Dendritic cell treated with granulocyte-macrophage colony-stimulating factor and Interleukin-4, amounts not matched to agents 40 ng/mL and 50 ng/mL, for 4 days (primary cell): ENCODE data around the gene MEGF9.

Source experiments
- H3K27ac Mint-ChIP-seq: one replicate; pipeline ENCODE4 v1.8.0; 2022; ENCODE audit warnings: mild to moderate bottlenecking, mixed read lengths
- H3K27me3 Mint-ChIP-seq: one replicate; pipeline ENCODE4 v1.8.0; 2022; ENCODE audit warnings: mild to moderate bottlenecking, mixed read lengths
- H3K36me3 Mint-ChIP-seq: one replicate; pipeline ENCODE4 v1.8.0; 2022; ENCODE audit warnings: low read depth, mixed read lengths
- H3K4me1 Mint-ChIP-seq: one replicate; pipeline ENCODE4 v1.8.0; 2022; ENCODE audit warnings: low read depth, mixed read lengths
- H3K4me3 Mint-ChIP-seq: one replicate; pipeline ENCODE4 v1.8.0; 2022; ENCODE audit warnings: mild to moderate bottlenecking, moderate library complexity, mixed read lengths
- H3K9me3 Mint-ChIP-seq: one replicate; pipeline ENCODE4 v1.8.0; 2022; ENCODE audit warnings: mixed read lengths
- intact Hi-C: fragments of 100-400 bp; cut with micrococcal nuclease; formaldehyde crosslinking; loops from one replicate; pipeline ENCODE4 v1.15.0; 2022

MEGF9 gene

DNA sequence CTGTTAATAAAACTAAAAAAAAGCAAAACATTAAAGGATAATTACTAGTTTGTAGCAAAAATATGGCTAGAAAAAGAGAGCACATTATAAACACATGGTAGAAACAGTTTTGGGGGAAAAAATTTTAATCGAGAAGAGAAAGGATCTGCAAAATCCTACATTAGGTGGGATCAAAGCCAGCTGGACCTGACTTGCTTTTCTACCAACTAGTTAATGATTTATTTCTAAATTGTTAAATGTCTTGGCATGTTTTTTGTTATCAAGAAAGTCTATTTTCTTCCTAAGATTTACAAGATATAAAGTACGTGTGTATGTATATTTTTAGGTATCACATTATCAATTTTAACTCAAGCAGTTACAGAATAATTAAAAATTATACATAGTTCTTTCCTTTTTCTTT is 87.2 kb downstream of the MEGF9 start:
- Mint-ChIP-seq H3K9me3 (no peaks in the 10 kb centered on the region), H3K4me1 (peaks cover 51% of the 10 kb centered on the region), H3K4me3 (no peak overlapping the region), H3K36me3 (peaks cover under 1% of the 10 kb centered on the region), H3K27me3 (no peaks in the 10 kb centered on the region), H3K27ac (no peak overlapping the region)
- intact Hi-C loops: no loop called here

- intact Hi-C loops: no loop called here
- Mint-ChIP-seq H3K27me3 (no peaks in the 10 kb centered on the region), H3K36me3 (peaks cover 7% of the 10 kb centered on the region), H3K4me3 (no peak overlapping the region), H3K27ac (no peak overlapping the region), H3K4me1 (peaks cover 45% of the 10 kb centered on the region), H3K9me3 (no peaks in the 10 kb centered on the region)
These were observed 87.8 kb downstream of the MEGF9 start for GRCh38 chr9:120626512-120626911.

DNA sequence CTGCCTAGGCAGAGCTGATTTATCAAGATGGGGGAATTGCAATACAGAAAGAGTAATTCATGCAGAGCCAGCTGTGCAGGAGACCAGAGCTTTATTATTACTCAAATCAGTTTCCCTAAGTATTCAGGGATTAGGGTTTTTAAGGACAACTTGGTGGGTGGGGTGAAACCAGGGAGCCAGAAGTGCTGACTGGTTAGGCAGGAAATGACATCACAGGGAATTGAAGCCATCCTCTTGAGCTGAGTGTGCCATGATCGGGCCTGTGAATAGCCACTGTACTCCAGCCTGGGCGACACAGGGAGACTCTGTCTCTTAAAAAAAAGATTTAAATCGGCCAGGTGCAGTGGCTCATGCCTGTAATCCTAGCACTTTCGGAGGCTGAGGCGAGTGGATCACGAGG is 89.0 kb downstream of the MEGF9 start:
- Mint-ChIP-seq H3K27me3 (no peaks in the 10 kb centered on the region), H3K36me3 (peaks cover 19% of the 10 kb centered on the region), H3K4me3 (peak overlapping the region; percentile 13), H3K9me3 (no peaks in the 10 kb centered on the region), H3K27ac (peak overlapping the region; percentile 75), H3K4me1 (peaks cover 42% of the 10 kb centered on the region)
- intact Hi-C loops: no loop called here

GRCh38 chr9:120622790-120623189 is 91.5 kb downstream of the MEGF9 start:
- Mint-ChIP-seq H3K9me3 (no peaks in the 10 kb centered on the region), H3K4me1 (peaks cover 35% of the 10 kb centered on the region), H3K27me3 (no peaks in the 10 kb centered on the region), H3K4me3 (no peak overlapping the region), H3K36me3 (peaks cover 36% of the 10 kb centered on the region), H3K27ac (no peak overlapping the region)
- intact Hi-C loops: no loop called here

DNA sequence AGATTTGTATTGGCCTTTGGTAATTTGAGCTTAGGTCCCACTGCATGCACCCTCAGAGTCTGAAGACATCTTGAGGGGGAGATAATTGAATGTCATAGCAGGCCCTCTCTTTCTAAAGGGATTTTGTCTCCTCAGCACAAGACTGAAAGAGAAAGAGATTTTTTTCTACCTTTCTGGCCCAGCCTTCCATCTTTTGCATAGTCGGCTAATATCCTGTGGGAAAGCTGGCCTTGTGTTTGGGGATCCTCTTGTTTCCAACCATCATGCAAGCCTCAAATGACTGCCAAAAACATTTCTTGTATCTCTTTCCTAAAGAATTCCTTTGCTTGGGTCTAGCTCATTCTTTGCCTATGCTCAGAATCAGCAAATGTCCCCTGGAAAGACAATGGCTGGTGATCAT is 92.3 kb downstream of the MEGF9 start:
- Mint-ChIP-seq H3K4me1 (peaks cover 35% of the 10 kb centered on the region), H3K4me3 (no peak overlapping the region), H3K9me3 (no peaks in the 10 kb centered on the region), H3K27me3 (no peaks in the 10 kb centered on the region), H3K27ac (no peak overlapping the region), H3K36me3 (peaks cover 42% of the 10 kb centered on the region)
- intact Hi-C loops: no loop called here

GRCh38 chr9:120619751-120620655 is 94.3 kb downstream of the MEGF9 start:
- intact Hi-C loops: loop anchor here (2.0 kb wide), 1 partner anchor 93 kb away; no protein-coding TSS in a partner anchor
- Mint-ChIP-seq H3K27ac (peak overlapping the region; percentile 39), H3K4me1 (peaks cover 28% of the 10 kb centered on the region), H3K36me3 (peaks cover 48% of the 10 kb centered on the region), H3K9me3 (no peaks in the 10 kb centered on the region), H3K4me3 (no peak overlapping the region), H3K27me3 (no peaks in the 10 kb centered on the region)

- intact Hi-C loops: no loop called here
- Mint-ChIP-seq H3K4me3 (no peak overlapping the region), H3K4me1 (peaks cover 25% of the 10 kb centered on the region), H3K36me3 (peaks cover 55% of the 10 kb centered on the region), H3K27me3 (no peaks in the 10 kb centered on the region), H3K27ac (peak overlapping the region; percentile 4), H3K9me3 (no peaks in the 10 kb centered on the region)
These were observed 97.0 kb downstream of the MEGF9 start for GRCh38 chr9:120616966-120617935.

DNA sequence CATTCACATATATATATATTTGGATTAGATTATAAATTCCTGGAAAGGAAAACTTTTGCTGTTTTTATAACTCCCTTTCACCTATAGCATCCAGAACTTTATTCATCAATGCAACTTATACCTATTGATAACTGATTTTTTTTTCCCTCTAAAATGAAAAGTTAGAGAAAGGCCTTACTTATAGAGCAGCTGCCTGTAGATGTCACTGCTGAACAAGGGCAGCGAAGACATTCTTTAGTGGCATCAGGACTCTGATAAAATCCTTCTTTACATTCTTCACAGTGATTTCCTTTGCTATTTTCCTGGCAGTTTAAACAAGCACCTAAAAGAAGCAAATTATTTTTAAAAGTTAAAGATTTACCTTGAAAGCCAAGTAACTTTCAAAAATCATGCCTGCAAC is 102.1 kb downstream of the MEGF9 start:
- intact Hi-C loops: no loop called here
- Mint-ChIP-seq H3K4me3 (no peak overlapping the region), H3K9me3 (no peaks in the 10 kb centered on the region)

DNA sequence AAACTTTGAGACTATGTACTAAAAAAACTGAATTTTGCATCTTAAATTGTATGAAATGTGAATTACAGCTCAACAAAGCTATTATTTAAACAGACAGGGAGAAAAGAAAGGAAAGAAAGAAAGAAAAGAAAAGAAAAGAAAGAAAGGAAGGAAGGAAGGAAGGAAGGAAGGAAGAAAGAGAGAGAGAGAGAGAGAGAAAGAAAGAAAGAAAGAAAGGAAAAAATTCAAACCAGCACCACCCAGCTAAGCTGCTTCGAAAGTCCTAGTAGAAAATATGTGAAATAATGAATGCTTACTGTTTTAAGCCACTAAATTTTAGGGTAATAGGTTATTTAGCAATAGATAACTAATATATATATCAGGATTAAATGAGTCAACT is 102.6 kb downstream of the MEGF9 start:
- H3K4me3 Mint-ChIP-seq: no peak overlapping the region
- no peaks in the 10 kb centered on the region for H3K27me3 Mint-ChIP-seq
- no peaks in the 10 kb centered on the region for H3K4me1 Mint-ChIP-seq
- no peak overlapping the region for H3K27ac Mint-ChIP-seq
- no peaks in the 10 kb centered on the region for H3K9me3 Mint-ChIP-seq
- intact Hi-C loops: no loop called here
- peaks cover 53% of the 10 kb centered on the region for H3K36me3 Mint-ChIP-seq

More for the DNA sequence above, 102.1 kb downstream of the MEGF9 start:
- H3K4me1 Mint-ChIP-seq: no peaks in the 10 kb centered on the region
- H3K27me3 Mint-ChIP-seq: no peaks in the 10 kb centered on the region
- H3K36me3 Mint-ChIP-seq: peaks cover 52% of the 10 kb centered on the region
- no peak overlapping the region for H3K27ac Mint-ChIP-seq

GRCh38 chr9:120610975-120611689 is 103.1 kb downstream of the MEGF9 start:
- Mint-ChIP-seq H3K27me3 (no peaks in the 10 kb centered on the region), H3K27ac (no peak overlapping the region), H3K4me3 (no peak overlapping the region), H3K4me1 (no peaks in the 10 kb centered on the region), H3K9me3 (no peaks in the 10 kb centered on the region), H3K36me3 (peaks cover 53% of the 10 kb centered on the region)
- intact Hi-C loops: no loop called here

GRCh38 chr9:120609636-120610035 is 104.6 kb downstream of the MEGF9 start:
- Mint-ChIP-seq H3K27ac (no peak overlapping the region), H3K4me1 (no peaks in the 10 kb centered on the region), H3K27me3 (no peaks in the 10 kb centered on the region), H3K9me3 (no peaks in the 10 kb centered on the region), H3K36me3 (peaks cover 62% of the 10 kb centered on the region), H3K4me3 (no peak overlapping the region)
- intact Hi-C loops: no loop called here

DNA sequence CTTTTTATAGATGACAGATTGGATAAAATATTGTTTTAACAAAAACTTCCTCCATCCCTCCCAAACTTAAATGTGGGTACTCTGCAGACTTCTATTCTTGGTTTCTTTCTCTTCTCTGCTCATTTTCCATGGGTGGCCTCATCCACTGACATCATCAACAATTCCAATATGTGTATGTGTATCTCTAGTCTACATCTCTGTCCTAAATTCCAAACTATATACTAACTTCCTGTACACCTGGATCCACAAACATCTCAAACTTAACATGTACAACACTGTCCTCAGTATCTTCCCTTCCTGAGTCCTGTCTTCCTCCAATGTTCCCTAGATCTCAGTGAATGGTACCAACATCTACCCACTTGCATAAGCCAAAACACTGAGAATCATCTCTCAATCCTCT is 105.8 kb downstream of the MEGF9 start:
- H3K36me3 Mint-ChIP-seq: peaks cover 66% of the 10 kb centered on the region
- intact Hi-C loops: no loop called here

DNA sequence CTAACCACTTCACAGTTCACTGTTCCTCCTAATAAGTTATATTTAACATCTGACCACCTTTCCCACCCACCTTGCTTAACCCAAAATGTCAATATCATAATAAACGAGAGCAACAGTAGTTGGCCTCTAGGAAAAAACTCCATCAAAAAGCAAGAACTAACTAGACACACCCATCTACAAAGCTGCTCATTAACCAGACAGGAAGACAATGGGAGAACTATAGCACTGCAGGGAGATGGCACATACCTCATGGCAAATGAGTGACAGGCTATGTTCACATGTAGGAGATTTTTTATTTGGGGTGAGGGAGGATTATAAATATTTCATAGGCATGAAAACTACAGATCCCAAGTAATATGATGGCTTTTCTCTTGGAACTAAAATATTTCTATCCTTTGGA is 110.7 kb downstream of the MEGF9 start:
- Mint-ChIP-seq H3K27ac (no peak overlapping the region), H3K36me3 (peaks cover 49% of the 10 kb centered on the region), H3K4me1 (no peaks in the 10 kb centered on the region), H3K9me3 (no peaks in the 10 kb centered on the region), H3K27me3 (no peaks in the 10 kb centered on the region), H3K4me3 (no peak overlapping the region)
- intact Hi-C loops: no loop called here

More for the DNA sequence above, 105.8 kb downstream of the MEGF9 start:
- Mint-ChIP-seq H3K27me3 (no peaks in the 10 kb centered on the region), H3K9me3 (no peaks in the 10 kb centered on the region), H3K4me3 (no peak overlapping the region), H3K4me1 (no peaks in the 10 kb centered on the region), H3K27ac (no peak overlapping the region)
